ENCODE results near the gene UGT2B10. TPM values are rescaled to one million over a fixed set of nuclear protein-coding genes. Genes with fewer than 3 reads are reported as not detected.

The UGT2B10 gene
- total and polyA plus RNA-seq, 2 donors (not counting 3 experiments of a cell fraction or from before 2014, with no cell fraction given): not detected

DNA sequence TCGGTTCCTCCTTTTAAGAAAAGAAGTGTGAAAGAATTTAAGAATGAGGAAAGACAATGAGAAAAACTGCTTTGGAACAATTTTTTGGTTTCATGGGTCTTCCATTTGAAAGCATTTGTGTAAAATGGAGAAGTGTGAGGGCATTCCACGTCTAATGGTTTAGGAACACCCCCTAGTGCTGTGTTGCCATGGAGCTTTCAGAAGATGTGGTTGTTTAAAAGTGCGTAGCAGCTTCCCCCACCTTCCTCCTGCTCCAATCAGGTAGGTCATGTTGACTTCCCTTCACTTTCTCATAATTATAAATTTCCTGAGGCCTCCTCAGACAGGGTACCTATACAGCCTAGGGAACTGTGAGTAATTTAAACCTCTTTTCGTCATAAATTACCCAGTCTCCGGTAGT, 50.0 kb downstream of the UGT2B10 start:
- H3K9ac ChIP-seq (replicated peaks; ENCODE audit: extremely low read depth, insufficient read depth, low read length): no peak overlapping the region
- BruUV-seq (replicated peaks): no TSS peak
- no peak for FAIRE-seq
- no peak for DNase-seq (ENCODE audit: low read depth, low spot score)
- H3K36me3 ChIP-seq (ENCODE audit: control insufficient read depth in 2 of 2, extremely low read depth in 1 of 2, insufficient read depth in 2 of 2, low read length in 2 of 2): no peaks in the 10 kb centered on the region
- no peak overlapping the region for H3K27ac ChIP-seq (ENCODE audit: insufficient read depth, low read depth, low read length)
- H3K4me2 ChIP-seq (ENCODE audit: insufficient read depth, low read length): no peak overlapping the region
- H3K9me3 ChIP-seq (replicated peaks; ENCODE audit: control insufficient read depth, insufficient read depth, low read length): no peaks in the 10 kb centered on the region
- no peak overlapping the region for H3K4me3 ChIP-seq (replicated peaks in 1 of 3; ENCODE audit: insufficient read depth in 1 of 3, low read depth in 1 of 3, low read length in 3 of 3)
- intact Hi-C loops (cut with micrococcal nuclease) (no loop called here), dilution Hi-C loops (cut with MboI; ENCODE audit: extremely low pct_ligation_motif_present, low sequenced_read_pairs) (no loop called here)
- POLR2A ChIA-PET: no interaction called here
- CTCF ChIA-PET: no interaction called here
- H3K27me3 ChIP-seq (ENCODE audit: control insufficient read depth in 2 of 2, insufficient read depth in 2 of 2, low read length in 2 of 2): no peaks in the 10 kb centered on the region
- H2AFZ ChIP-seq (ENCODE audit: low read depth, low read length): no peak overlapping the region
- TF ChIP-seq, protein P1, sequence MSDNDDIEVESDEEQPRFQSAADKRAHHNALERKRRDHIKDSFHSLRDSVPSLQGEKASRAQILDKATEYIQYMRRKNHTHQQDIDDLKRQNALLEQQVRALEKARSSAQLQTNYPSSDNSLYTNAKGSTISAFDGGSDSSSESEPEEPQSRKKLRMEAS (IDR thresholded peaks at IDR 0.05; ENCODE audit: insufficient read depth, insufficient read length): no peak
- TF ChIP-seq EZH2 (IDR thresholded peaks at IDR 0.05; ENCODE audit: borderline replicate concordance, low read depth, low read length, severe bottlenecking) (no peak), MYC (IDR thresholded peaks at IDR 0.05; ENCODE audit: low read depth, low read length) (no peak), POLR2A (IDR thresholded peaks at IDR 0.05; ENCODE audit: low read depth, low read length) (no peak)
- TF ChIP-seq, protein P2, sequence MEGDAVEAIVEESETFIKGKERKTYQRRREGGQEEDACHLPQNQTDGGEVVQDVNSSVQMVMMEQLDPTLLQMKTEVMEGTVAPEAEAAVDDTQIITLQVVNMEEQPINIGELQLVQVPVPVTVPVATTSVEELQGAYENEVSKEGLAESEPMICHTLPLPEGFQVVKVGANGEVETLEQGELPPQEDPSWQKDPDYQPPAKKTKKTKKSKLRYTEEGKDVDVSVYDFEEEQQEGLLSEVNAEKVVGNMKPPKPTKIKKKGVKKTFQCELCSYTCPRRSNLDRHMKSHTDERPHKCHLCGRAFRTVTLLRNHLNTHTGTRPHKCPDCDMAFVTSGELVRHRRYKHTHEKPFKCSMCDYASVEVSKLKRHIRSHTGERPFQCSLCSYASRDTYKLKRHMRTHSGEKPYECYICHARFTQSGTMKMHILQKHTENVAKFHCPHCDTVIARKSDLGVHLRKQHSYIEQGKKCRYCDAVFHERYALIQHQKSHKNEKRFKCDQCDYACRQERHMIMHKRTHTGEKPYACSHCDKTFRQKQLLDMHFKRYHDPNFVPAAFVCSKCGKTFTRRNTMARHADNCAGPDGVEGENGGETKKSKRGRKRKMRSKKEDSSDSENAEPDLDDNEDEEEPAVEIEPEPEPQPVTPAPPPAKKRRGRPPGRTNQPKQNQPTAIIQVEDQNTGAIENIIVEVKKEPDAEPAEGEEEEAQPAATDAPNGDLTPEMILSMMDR (IDR thresholded peaks at IDR 0.05; ENCODE audit: extremely low read depth in 1 of 2, insufficient read depth in 1 of 2, low read depth in 1 of 2, low read length in 2 of 2): no peak
- no peaks in the 10 kb centered on the region for H4K20me1 ChIP-seq (replicated peaks; ENCODE audit: control insufficient read depth, extremely low read depth, insufficient read depth, low read length)
- no peaks in the 10 kb centered on the region for H3K9me1 ChIP-seq (replicated peaks; ENCODE audit: control insufficient read depth, extremely low read depth, insufficient read depth, low read length)
- H3K4me1 ChIP-seq (ENCODE audit: control insufficient read depth, extremely low read depth, insufficient read depth, low read length): no peaks in the 10 kb centered on the region
- no peaks in the 10 kb centered on the region for H3K79me2 ChIP-seq (ENCODE audit: control insufficient read depth, insufficient read depth, low read length)

DNA sequence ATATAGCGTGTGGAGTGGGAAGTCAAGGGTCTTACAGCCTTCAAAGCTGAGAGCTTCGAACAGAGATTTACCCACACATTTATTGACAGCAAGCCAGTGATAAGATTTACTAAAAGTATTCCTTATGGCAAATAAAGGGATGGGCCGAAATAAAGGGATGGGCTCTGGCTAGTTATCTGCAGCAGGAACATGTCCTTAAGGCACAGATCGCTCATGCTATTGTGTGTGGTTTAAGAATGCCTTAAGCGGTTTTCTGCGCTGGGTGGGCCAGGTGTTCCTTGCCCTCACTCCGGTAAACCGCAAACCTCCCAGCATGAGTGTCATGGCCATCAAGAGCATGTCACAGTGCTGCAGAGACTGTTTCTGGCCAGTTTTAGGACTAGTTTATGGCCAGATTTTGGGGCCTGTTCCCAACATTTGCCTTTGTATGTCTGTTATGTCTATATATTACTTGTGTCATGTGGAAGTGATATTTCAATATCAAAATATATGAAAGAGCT, 53.5 kb downstream of the UGT2B10 start:
- TF ChIP-seq, protein P2 (IDR thresholded peaks at IDR 0.05; ENCODE audit: extremely low read depth in 1 of 2, insufficient read depth in 1 of 2, low read depth in 1 of 2, low read length in 2 of 2): no peak
- TF ChIP-seq FOS (IDR thresholded peaks at IDR 0.05; ENCODE audit: borderline replicate concordance, insufficient read depth, low read length): no peak
- TF ChIP-seq EZH2 (IDR thresholded peaks at IDR 0.05; ENCODE audit: borderline replicate concordance, low read depth, low read length, severe bottlenecking): no peak
- TF ChIP-seq MYC (IDR thresholded peaks at IDR 0.05; ENCODE audit: low read depth, low read length): no peak
- no peak for TF ChIP-seq JUN (IDR thresholded peaks at IDR 0.05; ENCODE audit: borderline replicate concordance, insufficient read depth, insufficient read length, low read depth)
- no peak for TF ChIP-seq GATA2 (IDR thresholded peaks at IDR 0.05; ENCODE audit: insufficient read depth, insufficient read length, low read depth, low read length)
- TF ChIP-seq, protein P1 (IDR thresholded peaks at IDR 0.05; ENCODE audit: insufficient read depth, insufficient read length): no peak
- TF ChIP-seq POLR2AphosphoS5 (IDR thresholded peaks at IDR 0.05; ENCODE audit: insufficient read depth, low read depth, low read length): no peak
- TF ChIP-seq POLR2A (IDR thresholded peaks at IDR 0.05; ENCODE audit: low read depth, low read length): no peak
- H3K4me2 ChIP-seq (ENCODE audit: insufficient read depth, low read length): no peak overlapping the region
- no peaks in the 10 kb centered on the region for H3K9me1 ChIP-seq (replicated peaks; ENCODE audit: control insufficient read depth, extremely low read depth, insufficient read depth, low read length)
- no peaks in the 10 kb centered on the region for H3K79me2 ChIP-seq (ENCODE audit: control insufficient read depth, insufficient read depth, low read length)
- H3K9ac ChIP-seq (replicated peaks; ENCODE audit: extremely low read depth, insufficient read depth, low read length): no peak overlapping the region
- DNase-seq (ENCODE audit: low read depth, low spot score) (no peak), FAIRE-seq (no peak)
- POLR2A ChIA-PET: no interaction called here
- H3K4me1 ChIP-seq (ENCODE audit: control insufficient read depth, extremely low read depth, insufficient read depth, low read length): no peaks in the 10 kb centered on the region
- H3K27me3 ChIP-seq (ENCODE audit: control insufficient read depth in 2 of 2, insufficient read depth in 2 of 2, low read length in 2 of 2): no peaks in the 10 kb centered on the region
- no TSS peak for BruUV-seq (replicated peaks)
- intact Hi-C loops (cut with micrococcal nuclease) (no loop called here), dilution Hi-C loops (cut with MboI; ENCODE audit: extremely low pct_ligation_motif_present, low sequenced_read_pairs) (no loop called here)
- H3K36me3 ChIP-seq (ENCODE audit: control insufficient read depth in 2 of 2, extremely low read depth in 1 of 2, insufficient read depth in 2 of 2, low read length in 2 of 2): no peaks in the 10 kb centered on the region
- H4K20me1 ChIP-seq (replicated peaks; ENCODE audit: control insufficient read depth, extremely low read depth, insufficient read depth, low read length): no peaks in the 10 kb centered on the region
- no peak overlapping the region for H3K4me3 ChIP-seq (replicated peaks in 1 of 3; ENCODE audit: insufficient read depth in 1 of 3, low read depth in 1 of 3, low read length in 3 of 3)
- H3K9me3 ChIP-seq (replicated peaks; ENCODE audit: control insufficient read depth, insufficient read depth, low read length): no peaks in the 10 kb centered on the region
- no peak overlapping the region for H2AFZ ChIP-seq (ENCODE audit: low read depth, low read length)
- no peak overlapping the region for H3K27ac ChIP-seq (ENCODE audit: insufficient read depth, low read depth, low read length)
- CTCF ChIA-PET: no interaction called here
